Calu3 (cell line): ENCODE data around the gene SELENOF. TPM values are rescaled to one million over a fixed set of nuclear protein-coding genes. Genes with fewer than 3 reads are reported as not detected.

Experiments
- BruUV-seq: library from RNA; stranded (reverse); fragments of 400-500 nt; replicated peaks from 2 replicates; lab custom pipeline; 2021; lab: Mats Ljungman, UMichigan
- CTCF ChIA-PET: fragments of 300-600 bp; sonication (Branson Sonifier 250); formaldehyde crosslinking; loops from one replicate; lab custom pipeline; 2022; ENCODE audit warnings: antibody characterized with exemption; lab: Charles Lee
- DNase-seq: peaks from one replicate; pipeline ENCODE4 v3.0.0; 2022
- H3K27ac Mint-ChIP-seq: one replicate; pipeline ENCODE4 v1.8.0; 2022; ENCODE audit warnings: mixed read lengths; ENCODE audit not compliant: unreplicated experiment
- H3K27me3 Mint-ChIP-seq: one replicate; pipeline ENCODE4 v1.8.0; 2022; ENCODE audit warnings: mixed read lengths; ENCODE audit not compliant: unreplicated experiment
- H3K36me3 Mint-ChIP-seq: one replicate; pipeline ENCODE4 v1.8.0; 2022; ENCODE audit warnings: mild to moderate bottlenecking, moderate library complexity, mixed read lengths; ENCODE audit not compliant: insufficient read depth, unreplicated experiment
- H3K4me1 Mint-ChIP-seq: one replicate; pipeline ENCODE4 v1.8.0; 2022; ENCODE audit warnings: mild to moderate bottlenecking, low read depth, mixed read lengths; ENCODE audit not compliant: unreplicated experiment
- H3K4me3 Mint-ChIP-seq: one replicate; pipeline ENCODE4 v1.8.0; 2022; ENCODE audit warnings: mild to moderate bottlenecking, low read depth, moderate library complexity, mixed read lengths; ENCODE audit not compliant: unreplicated experiment
- H3K9me3 Mint-ChIP-seq: one replicate; pipeline ENCODE4 v1.8.0; 2022; ENCODE audit warnings: low read depth, mixed read lengths; ENCODE audit not compliant: unreplicated experiment
- CTCF ChIP-seq: fragments of 200-600 bp; IDR thresholded peaks from one replicate; pipeline ENCODE4 v1.8.0; 2022; ENCODE audit warnings: antibody characterized with exemption; ENCODE audit not compliant: unreplicated experiment
- intact Hi-C: fragments of 100-400 bp; cut with micrococcal nuclease; formaldehyde crosslinking; loops from one replicate; pipeline ENCODE4 v1.10.0; 2022; ENCODE audit not compliant: unreplicated experiment
- total RNA-seq: library from RNA; stranded (reverse); gene quantifications from 2 replicates; pipeline ENCODE4 v1.2.3, GENCODE V29; 2022

SELENOF gene
- total RNA-seq, 1 experiment from 2014 or later = 296 TPM

- no peaks in the 10 kb centered on the region for H3K36me3 Mint-ChIP-seq
- H3K4me3 Mint-ChIP-seq = no peak overlapping the region
- DNase-seq = no peak
- no TSS peak for BruUV-seq
- no peaks in the 10 kb centered on the region for H3K27me3 Mint-ChIP-seq
- CTCF ChIA-PET = interaction anchor here (0.6 kb wide), 1 partner anchor 20 kb away, joined by 7 read pairs; no protein-coding TSS in a partner anchor
- no peak overlapping the region for H3K27ac Mint-ChIP-seq
- H3K4me1 Mint-ChIP-seq = peaks cover 42% of the 10 kb centered on the region
- no peak for TF ChIP-seq CTCF
- H3K9me3 Mint-ChIP-seq = no peaks in the 10 kb centered on the region
- intact Hi-C loops = no loop called here
Observed at GRCh38 chr1:86933051-86933450, 19.1 kb upstream of the SELENOF start.

- intact Hi-C loops = no loop called here
- Mint-ChIP-seq H3K27ac (no peak overlapping the region), H3K27me3 (no peaks in the 10 kb centered on the region), H3K36me3 (no peaks in the 10 kb centered on the region), H3K4me1 (peaks cover 45% of the 10 kb centered on the region), H3K9me3 (peaks cover 6% of the 10 kb centered on the region), H3K4me3 (no peak overlapping the region)
- TF ChIP-seq CTCF = no peak
- BruUV-seq = no TSS peak
- no peak for DNase-seq
- CTCF ChIA-PET = no interaction called here
Observed at GRCh38 chr1:86928819-86929218, 14.9 kb upstream of the SELENOF start.

GRCh38 chr1:86926883-86927282, 13.0 kb upstream of the SELENOF start:
- Mint-ChIP-seq H3K36me3 (no peaks in the 10 kb centered on the region), H3K9me3 (peaks cover 6% of the 10 kb centered on the region), H3K4me1 (peaks cover 32% of the 10 kb centered on the region), H3K4me3 (no peak overlapping the region), H3K27me3 (no peaks in the 10 kb centered on the region), H3K27ac (no peak overlapping the region)
- no peak for TF ChIP-seq CTCF
- BruUV-seq = no TSS peak
- CTCF ChIA-PET = interaction anchor here (1.1 to 1.3 kb wide), 2 partner anchors 10 to 13 kb away, joined by 3 read pairs; partner anchors contain the start of genes HS2ST1 and SELENOF
- intact Hi-C loops = no loop called here
- no peak for DNase-seq

GRCh38 chr1:86925742-86926141, 11.8 kb upstream of the SELENOF start:
- DNase-seq = no peak
- Mint-ChIP-seq H3K27ac (no peak overlapping the region), H3K4me3 (no peak overlapping the region), H3K9me3 (peaks cover 6% of the 10 kb centered on the region), H3K4me1 (peaks cover 29% of the 10 kb centered on the region), H3K27me3 (no peaks in the 10 kb centered on the region), H3K36me3 (no peaks in the 10 kb centered on the region)
- intact Hi-C loops = no loop called here
- no TSS peak for BruUV-seq
- TF ChIP-seq CTCF = no peak
- CTCF ChIA-PET = no interaction called here
